ENCODE measurements around the gene MEIS2. TPM values are rescaled to one million over a fixed set of nuclear protein-coding genes. Genes with fewer than 3 reads are reported as not detected.

MEIS2 gene
- total RNA-seq, 1 experiment from 2014 or later: 23.1 TPM

DNA sequence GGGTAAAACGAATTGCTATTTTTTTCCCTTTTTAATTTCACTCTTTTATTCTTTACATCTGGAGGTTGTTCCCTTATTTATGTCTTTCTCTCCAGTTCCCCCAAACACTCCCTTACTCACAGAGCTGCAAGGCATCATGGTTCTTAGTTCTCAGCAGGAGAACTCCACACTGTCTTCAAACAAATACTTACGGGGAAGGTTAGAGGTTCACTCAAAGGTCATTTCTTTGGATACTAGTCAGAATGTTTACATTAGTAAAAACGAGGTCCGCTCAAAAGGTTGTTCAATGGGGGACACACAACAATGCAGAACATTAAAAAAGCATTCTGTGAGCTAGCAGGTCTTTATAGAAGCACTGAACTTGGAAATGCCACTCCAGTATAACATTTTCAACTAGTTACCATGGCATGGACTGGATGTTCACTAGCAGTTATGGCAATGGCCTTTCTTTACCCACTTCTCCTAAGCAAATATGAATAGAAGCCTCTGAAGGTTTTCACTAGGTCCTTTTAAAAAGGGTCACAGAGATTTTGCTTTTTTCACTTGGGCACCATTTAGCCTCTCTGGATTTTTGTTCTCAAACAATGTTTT lies 201.7 kb downstream of the MEIS2 start:
- Mint-ChIP-seq H3K36me3 (ENCODE audit: insufficient read depth, unreplicated experiment) (no peaks in the 10 kb centered on the region), H3K9me3 (ENCODE audit: low read depth, unreplicated experiment) (no peaks in the 10 kb centered on the region), H3K4me3 (ENCODE audit: low read depth, unreplicated experiment) (no peak overlapping the region), H3K27me3 (ENCODE audit: unreplicated experiment) (no peaks in the 10 kb centered on the region), H3K4me1 (ENCODE audit: low read depth, unreplicated experiment) (peaks cover 8% of the 10 kb centered on the region), H3K27ac (ENCODE audit: unreplicated experiment) (no peak overlapping the region)
- no TSS peak for BruUV-seq (replicated peaks)
- TF ChIP-seq, protein P1, sequence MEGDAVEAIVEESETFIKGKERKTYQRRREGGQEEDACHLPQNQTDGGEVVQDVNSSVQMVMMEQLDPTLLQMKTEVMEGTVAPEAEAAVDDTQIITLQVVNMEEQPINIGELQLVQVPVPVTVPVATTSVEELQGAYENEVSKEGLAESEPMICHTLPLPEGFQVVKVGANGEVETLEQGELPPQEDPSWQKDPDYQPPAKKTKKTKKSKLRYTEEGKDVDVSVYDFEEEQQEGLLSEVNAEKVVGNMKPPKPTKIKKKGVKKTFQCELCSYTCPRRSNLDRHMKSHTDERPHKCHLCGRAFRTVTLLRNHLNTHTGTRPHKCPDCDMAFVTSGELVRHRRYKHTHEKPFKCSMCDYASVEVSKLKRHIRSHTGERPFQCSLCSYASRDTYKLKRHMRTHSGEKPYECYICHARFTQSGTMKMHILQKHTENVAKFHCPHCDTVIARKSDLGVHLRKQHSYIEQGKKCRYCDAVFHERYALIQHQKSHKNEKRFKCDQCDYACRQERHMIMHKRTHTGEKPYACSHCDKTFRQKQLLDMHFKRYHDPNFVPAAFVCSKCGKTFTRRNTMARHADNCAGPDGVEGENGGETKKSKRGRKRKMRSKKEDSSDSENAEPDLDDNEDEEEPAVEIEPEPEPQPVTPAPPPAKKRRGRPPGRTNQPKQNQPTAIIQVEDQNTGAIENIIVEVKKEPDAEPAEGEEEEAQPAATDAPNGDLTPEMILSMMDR (IDR thresholded peaks at IDR 0.05; ENCODE audit: unreplicated experiment): no peak
- CTCF ChIA-PET: no interaction called here
- intact Hi-C loops (cut with micrococcal nuclease; ENCODE audit: unreplicated experiment): no loop called here
- DNase-seq: no peak

GRCh38 chr15:36897834-36898233 lies 202.5 kb downstream of the MEIS2 start:
- TF ChIP-seq, protein P1 (IDR thresholded peaks at IDR 0.05; ENCODE audit: unreplicated experiment): no peak
- CTCF ChIA-PET: no interaction called here
- intact Hi-C loops (cut with micrococcal nuclease; ENCODE audit: unreplicated experiment): no loop called here
- H3K4me3 Mint-ChIP-seq (ENCODE audit: low read depth, unreplicated experiment): no peak overlapping the region
- peaks cover 8% of the 10 kb centered on the region for H3K4me1 Mint-ChIP-seq (ENCODE audit: low read depth, unreplicated experiment)
- no TSS peak for BruUV-seq (replicated peaks)
- H3K27me3 Mint-ChIP-seq (ENCODE audit: unreplicated experiment): no peaks in the 10 kb centered on the region
- H3K27ac Mint-ChIP-seq (ENCODE audit: unreplicated experiment): no peak overlapping the region
- no peaks in the 10 kb centered on the region for H3K9me3 Mint-ChIP-seq (ENCODE audit: low read depth, unreplicated experiment)
- no peak for DNase-seq
- no peaks in the 10 kb centered on the region for H3K36me3 Mint-ChIP-seq (ENCODE audit: insufficient read depth, unreplicated experiment)

DNA sequence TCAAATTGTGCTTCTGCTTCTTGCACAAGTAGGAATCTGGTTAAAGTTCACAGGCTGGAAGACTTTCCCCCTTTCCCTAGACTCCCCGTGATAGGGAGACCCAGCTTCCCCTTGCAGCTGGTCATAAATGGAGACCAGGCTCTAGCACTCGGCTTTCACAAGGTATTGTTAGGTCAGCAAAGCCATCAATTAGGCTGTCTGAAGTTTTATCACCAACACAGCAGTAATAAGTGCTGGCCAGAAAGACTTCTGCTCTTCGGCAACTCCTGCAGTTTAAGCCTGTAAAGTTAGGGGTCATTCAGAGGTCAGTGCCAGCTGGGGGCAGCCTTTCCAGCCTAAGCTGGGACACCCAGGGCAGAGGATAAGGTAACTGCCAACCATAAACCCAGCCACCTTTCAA lies 203.4 kb downstream of the MEIS2 start:
- Mint-ChIP-seq H3K27ac (ENCODE audit: unreplicated experiment) (no peak overlapping the region), H3K4me1 (ENCODE audit: low read depth, unreplicated experiment) (peaks cover 8% of the 10 kb centered on the region), H3K36me3 (ENCODE audit: insufficient read depth, unreplicated experiment) (no peaks in the 10 kb centered on the region), H3K9me3 (ENCODE audit: low read depth, unreplicated experiment) (no peaks in the 10 kb centered on the region), H3K27me3 (ENCODE audit: unreplicated experiment) (no peaks in the 10 kb centered on the region), H3K4me3 (ENCODE audit: low read depth, unreplicated experiment) (no peak overlapping the region)
- DNase-seq: no peak
- intact Hi-C loops (cut with micrococcal nuclease; ENCODE audit: unreplicated experiment): no loop called here
- TF ChIP-seq, protein P1 (IDR thresholded peaks at IDR 0.05; ENCODE audit: unreplicated experiment): no peak
- no TSS peak for BruUV-seq (replicated peaks)
- CTCF ChIA-PET: no interaction called here

- no peak overlapping the region for H3K27ac Mint-ChIP-seq (ENCODE audit: unreplicated experiment)
- H3K27me3 Mint-ChIP-seq (ENCODE audit: unreplicated experiment): no peaks in the 10 kb centered on the region
- DNase-seq: no peak
- no peak overlapping the region for H3K4me3 Mint-ChIP-seq (ENCODE audit: low read depth, unreplicated experiment)
- peaks cover 8% of the 10 kb centered on the region for H3K4me1 Mint-ChIP-seq (ENCODE audit: low read depth, unreplicated experiment)
- no TSS peak for BruUV-seq (replicated peaks)
- H3K36me3 Mint-ChIP-seq (ENCODE audit: insufficient read depth, unreplicated experiment): no peaks in the 10 kb centered on the region
- CTCF ChIA-PET: no interaction called here
- TF ChIP-seq, protein P1 (IDR thresholded peaks at IDR 0.05; ENCODE audit: unreplicated experiment): no peak
- intact Hi-C loops (cut with micrococcal nuclease; ENCODE audit: unreplicated experiment): no loop called here
- no peaks in the 10 kb centered on the region for H3K9me3 Mint-ChIP-seq (ENCODE audit: low read depth, unreplicated experiment)
These were observed 206.3 kb downstream of the MEIS2 start for GRCh38 chr15:36894075-36894474.

Measured in Calu3 (cell line).